Stimulated activated CD4-positive, alpha-beta T cell treated with anti-CD3 and anti-CD28 coated beads, Interleukin-1b, Interleukin-23, amount 100 ng/mL, for 48 hours (primary cell): ENCODE results near the gene OTOL1.
"Not testable (repeated sequence)": the region's sequence is repeated elsewhere in the genome, so short reads cannot be mapped to it uniquely, and the experiment has no call there.

Experiments
- DNase-seq: peaks from one replicate; pipeline ENCODE4 v3.0.0-alpha.2; 2020

OTOL1 gene

DNA sequence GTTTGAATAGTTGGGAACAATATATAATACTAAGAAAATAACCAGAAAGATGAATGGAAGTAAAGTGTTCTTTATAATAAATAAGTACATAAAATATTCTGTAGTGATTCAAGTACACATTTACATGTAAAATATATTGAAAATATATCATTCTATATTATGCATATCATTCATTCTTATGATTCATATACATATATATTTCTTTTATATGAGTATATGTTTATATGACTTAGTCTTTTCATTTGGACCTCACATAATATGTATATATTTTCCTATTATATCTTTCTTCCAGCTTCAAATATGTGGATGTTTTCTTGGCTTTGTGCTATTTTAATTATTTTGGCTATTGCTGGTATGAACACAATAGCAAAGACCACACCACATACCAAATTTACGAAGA lies at the start of gene OTOL1:
Gene OTOL1 (plus strand): TSS at position 301 of the 400 bp plus-strand sequence. CDS start 0 bp downstream, at position 301.
- DNase-seq, result no peak

DNA sequence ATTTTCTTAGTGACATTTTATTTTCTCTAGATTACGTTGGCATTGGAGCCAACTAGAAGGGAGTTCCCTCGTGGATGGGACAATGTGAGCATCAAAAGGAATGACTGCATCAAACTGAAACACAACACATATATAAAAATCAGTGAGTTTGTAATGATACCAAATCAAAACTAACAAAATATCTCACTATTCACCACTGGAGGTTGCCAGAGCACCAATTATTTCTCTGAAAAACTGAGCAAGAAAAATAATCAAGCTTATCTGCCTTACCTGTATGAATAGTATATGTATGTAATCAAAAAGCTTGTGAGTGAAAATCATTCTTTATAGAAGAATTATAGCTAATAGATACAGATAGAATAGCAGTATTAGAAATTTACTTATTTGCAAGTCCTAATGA lies 46.8 kb upstream of the OTOL1 start:
- no peak for DNase-seq

DNA sequence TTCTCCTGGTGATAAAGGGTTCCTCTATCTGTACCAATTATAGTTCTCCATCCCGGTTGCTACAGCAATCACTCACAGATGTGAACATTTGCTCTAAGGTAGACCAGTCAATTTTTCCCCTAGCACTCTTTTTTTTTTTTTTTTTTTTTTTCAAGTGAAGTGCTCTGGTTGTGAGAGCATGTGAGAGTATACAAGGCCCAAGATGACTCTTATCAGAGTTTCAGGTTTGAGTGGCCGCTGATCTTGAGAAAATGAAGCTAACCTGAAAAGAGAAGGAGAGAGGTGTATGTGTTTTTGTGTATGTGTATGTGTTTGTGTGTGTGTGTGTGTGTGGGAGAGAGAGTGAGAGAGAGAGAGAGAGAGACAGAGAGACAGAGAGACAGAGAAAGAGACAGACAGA lies 44.4 kb upstream of the OTOL1 start:
- DNase-seq, result no peak

DNA sequence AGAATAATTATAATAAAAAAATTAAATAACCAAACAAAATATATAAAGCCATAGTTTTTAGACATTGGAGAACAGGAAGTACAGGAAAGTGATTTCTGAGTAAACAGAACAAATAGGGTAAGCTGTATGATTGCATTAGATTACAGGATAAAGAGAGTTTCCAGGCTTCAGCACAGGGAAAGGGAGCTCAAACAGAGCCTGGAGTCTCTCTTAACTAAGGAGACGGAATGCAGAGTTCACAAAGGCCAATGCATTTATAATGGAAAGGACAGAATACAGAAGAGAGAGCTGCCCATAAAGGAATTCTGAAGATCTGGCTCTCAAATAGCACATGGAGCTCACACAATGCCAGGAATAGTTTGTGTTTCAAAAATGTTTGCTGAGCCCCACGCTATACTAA lies 42.0 kb upstream of the OTOL1 start:
- no peak for DNase-seq

DNA sequence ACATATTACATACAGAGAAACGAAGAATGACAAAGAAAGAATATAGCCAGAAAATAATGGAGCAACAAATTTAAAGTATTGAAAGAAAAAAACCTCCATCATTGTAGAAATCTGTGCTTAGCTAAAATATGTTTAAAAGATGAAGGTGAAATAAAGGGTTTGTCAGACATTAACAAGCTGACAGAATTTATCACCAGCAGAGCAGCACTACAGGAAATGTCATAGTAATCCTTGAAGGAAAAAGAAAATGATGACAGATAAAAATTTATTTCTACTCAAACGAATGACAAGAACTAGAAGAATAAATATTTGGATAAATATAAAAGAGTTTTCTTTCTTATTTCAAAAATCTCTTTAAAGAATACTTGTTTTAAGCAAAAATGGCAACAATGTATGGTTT lies 40.6 kb upstream of the OTOL1 start:
- DNase-seq, result no peak

DNA sequence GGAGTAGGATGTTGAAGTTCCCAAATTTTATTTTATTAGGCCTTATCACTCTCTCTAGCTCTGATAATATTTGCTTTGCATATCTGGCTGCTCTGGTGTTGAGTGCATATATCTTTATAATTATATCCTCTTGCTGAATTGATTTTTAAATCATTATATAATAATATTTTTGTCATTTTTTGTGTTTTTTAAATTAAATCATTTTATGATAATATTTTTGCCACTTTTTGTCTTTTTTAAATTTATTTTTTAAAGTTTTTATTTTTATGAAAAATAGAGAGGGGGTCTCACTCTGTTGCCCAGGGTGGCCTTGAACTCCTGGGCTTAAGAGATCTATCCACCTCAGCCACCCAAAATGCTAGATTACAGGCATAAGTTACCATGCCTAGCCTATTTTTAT lies 34.5 kb upstream of the OTOL1 start:
- DNase-seq, result no peak

DNA sequence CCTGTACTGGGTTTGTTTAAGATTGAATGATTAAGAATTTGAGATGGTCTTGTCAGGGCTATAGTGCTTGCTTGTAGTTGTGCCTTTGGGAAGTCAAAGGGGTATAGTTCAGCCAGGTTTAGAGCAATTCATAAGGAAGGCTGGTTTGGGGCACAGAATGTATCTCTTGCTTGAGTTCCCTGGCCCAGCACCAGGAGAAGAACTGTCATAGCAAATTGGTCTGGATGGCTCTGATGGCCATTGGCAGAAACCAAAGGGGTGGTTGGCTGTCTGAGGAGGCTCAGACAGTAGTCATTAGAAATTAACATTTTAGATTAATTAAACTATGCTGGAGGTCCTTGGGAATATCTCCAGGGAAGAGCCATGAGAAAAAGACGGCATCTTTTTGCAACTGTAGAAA lies 25.4 kb upstream of the OTOL1 start:
- DNase-seq, result no peak

DNA sequence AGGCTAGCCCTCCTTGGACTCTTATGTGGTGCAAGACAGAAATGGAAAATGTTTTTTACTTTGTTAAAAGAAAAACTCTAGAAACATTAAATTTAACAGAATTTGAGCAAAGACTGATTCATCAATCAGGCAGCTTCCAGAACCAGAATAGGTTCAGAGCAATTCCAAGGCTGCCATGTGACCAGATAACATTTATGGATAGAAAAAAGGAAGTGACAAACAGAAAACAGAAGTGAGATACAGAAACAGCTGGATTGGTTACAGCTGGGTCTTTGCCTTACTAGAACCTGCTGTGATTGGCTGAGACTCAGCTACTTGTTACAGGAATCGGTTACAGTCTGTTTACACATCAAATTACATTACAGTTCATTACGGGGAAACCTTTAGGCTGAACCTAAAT lies 22.5 kb upstream of the OTOL1 start:
- no peak for DNase-seq

DNA sequence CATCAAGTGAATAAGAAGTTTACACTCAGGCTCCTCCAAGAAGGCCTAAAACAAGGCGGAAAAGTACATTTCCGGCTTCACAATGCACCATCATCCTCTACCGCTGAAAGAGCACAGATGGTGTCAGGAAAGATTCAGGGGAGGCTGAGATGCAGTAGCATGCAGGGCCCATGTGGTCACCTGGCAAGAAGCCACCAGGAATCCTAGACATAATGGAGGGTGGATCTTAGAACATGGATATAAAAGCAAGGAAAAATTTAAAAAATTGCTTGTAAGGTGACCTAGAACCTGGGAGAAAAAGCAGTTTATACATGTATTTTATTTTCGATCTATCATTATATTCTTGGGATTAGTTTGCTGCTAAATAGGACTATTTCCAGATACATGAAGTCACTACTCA lies 21.9 kb upstream of the OTOL1 start:
- DNase-seq, result no peak

DNA sequence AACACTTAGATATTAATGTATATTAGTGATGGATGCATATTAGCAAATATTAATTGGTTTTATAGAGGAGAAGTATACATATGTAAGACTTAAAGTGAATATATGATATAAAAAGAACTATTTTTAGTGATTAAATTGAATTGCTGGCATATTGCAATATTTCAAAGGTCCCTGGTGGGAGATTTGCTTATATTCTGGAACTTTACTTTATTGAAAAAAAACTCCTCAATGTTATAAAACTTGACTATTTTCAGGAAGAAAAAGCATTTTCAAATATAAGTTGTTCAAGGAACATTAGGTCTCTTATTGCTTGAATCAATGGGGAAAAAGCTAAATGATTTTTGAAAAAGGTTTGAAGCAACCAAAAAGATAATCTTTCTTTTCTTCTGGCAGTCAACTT lies 21.4 kb upstream of the OTOL1 start:
- DNase-seq, result no peak

DNA sequence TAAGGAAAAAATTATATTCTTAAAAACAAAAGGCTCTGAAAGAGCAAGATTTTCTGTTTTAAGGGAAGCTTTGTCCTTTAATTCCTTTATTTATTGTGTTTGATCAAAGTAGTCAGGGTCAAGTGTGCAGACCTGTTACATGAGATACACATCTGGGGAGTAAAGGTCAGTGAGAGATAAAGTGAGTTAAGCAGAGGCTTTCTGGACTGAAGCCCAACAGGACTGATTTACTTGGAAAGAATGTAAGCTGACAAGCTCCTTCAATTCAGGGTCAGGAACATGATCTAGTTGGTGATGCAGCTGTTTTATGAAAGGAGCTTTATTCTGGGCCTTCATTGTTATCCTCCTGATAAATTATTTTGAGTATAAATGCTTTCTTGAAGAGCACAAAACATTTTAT lies 20.7 kb upstream of the OTOL1 start:
- no peak for DNase-seq

DNA sequence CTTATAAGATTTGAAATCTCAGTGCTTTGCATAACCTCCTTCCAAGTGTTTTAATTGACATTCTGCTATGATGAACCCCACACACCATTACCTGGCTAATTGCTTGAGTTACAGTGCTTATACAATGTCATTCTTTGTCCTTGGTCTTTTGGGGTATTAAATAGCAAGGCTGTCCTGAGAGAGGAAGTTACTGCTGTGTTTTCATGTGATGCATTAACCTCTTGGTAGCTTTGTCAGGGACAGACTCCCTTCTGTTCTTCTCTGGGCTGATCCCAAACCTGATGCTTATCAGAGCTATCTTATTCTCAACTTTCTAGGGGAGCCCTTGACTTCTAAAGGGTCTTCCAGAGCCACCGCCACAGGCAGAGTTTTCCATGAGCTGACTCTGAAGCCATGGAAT lies 12.4 kb upstream of the OTOL1 start:
- no peak for DNase-seq

DNA sequence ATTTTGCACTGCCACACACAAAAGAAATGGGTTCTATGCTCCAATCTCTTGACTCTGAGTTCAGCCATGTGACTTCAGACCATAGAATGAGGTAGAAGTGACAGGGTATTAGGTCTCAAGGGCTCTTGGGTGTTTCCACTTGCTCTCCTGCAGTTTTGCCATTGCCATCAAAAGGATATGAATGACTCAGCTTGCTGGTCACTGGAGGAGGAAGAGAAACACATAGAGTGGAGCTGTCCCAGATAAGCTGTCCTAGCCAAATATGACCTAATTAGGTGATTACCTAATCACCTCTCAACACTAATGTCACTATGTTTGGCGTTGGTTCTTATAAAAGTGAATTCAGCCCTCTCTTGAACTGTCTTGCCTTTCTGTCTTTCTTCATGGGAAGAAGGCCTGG lies 8.3 kb upstream of the OTOL1 start:
- DNase-seq, result not testable (repeated sequence)

DNA sequence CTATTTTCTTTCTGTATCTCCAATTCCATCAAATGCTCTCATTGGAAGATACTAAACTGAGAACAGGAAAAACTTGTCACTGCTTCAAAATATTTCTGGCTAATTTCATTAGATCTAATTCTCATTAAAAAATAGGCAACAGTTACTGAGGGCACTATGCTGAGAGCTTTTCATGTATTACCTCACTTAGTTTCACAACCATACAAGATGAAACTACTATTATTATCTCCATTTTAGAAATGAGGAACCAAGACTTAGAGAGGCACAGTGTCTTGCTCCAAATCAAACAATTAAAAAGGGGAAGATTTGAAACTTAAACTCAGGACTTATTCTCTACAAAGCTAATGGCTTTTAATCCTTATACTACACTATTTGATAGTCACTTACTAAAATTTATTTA lies 7.2 kb upstream of the OTOL1 start:
- no peak for DNase-seq

DNA sequence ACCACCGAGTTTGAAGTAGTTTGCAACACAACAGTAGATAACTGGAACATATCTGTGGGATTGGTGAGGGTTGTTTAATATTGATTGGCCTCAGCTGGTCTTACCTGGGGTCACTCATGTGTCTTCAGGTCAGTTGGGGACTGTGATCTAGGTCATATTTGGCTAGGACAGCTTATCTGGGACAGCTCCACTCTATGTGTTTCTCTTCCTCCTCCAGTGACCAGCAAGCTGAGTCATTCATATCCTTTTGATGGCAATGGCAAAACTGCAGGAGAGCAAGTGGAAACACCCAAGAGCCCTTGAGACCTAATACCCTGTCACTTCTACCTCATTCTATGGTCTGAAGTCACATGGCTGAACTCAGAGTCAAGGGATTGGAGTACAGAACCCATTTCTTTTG lies 5.8 kb upstream of the OTOL1 start:
- DNase-seq, result not testable (repeated sequence)

DNA sequence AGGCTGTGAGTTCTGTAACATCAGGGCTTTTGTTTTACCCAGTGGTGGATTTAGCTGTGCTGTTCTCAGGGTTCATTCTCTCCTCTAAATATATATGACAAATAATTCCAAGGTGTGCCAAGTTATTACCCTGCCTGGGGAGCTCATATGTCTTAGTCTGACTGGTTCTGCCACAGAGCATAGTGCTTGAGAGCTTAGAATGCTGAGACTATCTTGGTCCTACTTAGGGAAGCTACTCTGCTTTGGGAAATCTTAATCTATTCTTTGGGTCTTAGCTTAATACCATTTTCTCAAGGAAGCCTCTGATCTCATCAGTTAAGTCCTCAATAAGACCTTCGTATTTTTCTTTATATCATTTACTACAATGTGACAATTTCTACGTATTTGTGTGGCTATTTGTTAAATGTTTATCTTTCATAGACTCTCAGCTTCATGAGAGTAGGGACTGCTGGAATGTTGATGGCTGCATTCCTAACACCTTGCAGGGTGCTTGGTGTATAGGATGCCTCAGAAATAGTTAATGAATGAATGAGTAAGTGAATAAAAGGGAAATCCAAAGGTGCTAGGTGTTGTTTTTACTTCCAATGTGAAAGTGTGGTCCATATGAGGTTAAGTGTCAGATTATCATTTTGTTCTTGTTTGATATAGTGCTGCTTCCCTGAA lies 1.8 kb downstream of the OTOL1 start:
- no peak for DNase-seq

DNA sequence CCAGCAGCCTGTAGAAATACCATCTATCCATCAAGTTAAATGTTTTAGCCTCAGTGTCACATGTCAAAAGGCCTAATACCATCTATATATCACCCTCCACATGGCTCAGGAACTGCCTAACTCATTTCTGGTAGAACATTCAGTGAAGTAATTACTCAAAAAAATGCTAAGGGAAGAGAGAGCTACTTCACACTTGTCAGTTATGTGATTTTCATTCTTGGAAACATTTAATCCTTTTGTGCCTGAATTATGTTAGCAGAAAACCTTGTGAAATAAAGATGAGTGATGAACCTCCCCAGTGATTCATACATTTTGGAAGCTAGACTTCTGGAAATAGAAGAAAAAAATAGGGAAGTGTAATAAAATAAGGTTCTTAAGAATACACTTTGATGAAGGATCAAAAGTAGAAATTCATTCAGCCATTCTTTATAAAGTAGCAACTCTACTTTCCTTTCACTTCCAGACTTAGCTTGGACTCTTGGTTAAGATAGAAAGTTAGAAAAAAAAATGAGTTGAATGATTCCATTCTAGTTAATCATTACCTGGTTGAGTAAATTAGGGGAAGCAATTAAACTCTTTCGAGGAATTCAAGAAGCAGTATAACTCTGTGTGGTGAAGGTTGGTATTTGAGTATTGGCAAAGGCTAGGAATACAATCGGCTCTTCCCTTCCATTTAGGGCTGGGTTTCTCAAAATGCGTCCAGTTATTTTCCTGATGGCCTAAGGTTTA lies 3.6 kb downstream of the OTOL1 start:
- DNase-seq, result no peak

DNA sequence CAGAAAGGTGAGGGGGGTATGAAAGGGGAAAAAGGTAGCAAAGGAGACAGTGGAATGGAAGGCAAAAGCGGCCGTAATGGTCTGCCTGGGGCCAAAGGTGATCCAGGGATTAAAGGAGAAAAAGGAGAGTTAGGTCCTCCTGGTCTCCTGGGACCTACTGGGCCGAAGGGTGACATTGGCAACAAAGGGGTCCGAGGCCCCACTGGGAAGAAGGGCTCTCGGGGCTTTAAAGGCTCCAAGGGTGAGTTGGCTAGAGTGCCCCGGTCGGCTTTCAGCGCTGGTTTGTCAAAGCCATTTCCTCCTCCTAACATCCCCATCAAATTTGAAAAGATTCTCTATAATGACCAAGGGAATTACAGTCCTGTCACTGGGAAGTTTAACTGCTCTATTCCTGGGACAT lies 6.7 kb downstream of the OTOL1 start:
- no peak for DNase-seq

DNA sequence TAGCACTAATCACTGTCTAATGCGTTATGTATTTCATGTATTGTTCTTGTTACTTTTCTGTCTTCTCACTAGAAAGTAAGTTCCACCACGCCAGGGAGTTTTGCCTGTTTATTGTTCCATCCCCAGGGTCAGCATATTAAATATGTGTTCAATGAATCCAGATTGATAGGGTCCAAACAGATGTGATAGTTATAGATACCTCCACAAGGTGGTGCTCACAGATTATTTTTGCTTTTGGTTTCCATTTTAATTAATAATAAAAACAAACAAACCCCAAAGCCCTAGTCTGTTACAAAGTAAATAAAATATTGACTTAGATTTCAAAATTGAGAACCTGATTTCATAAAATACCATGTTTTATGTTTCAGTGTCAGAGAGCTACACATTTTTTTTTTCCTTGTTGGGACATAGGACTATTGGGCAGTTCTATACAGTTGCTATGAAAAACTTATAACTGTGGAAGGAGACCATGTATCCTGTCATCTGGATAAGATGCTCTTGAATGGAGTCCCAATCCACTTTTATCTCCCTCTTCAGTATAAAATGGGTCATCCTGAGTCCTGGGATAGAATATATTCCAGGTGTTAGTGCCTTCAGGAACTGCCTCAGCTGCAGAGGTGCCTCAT lies 12.4 kb downstream of the OTOL1 start:
- no peak for DNase-seq

DNA sequence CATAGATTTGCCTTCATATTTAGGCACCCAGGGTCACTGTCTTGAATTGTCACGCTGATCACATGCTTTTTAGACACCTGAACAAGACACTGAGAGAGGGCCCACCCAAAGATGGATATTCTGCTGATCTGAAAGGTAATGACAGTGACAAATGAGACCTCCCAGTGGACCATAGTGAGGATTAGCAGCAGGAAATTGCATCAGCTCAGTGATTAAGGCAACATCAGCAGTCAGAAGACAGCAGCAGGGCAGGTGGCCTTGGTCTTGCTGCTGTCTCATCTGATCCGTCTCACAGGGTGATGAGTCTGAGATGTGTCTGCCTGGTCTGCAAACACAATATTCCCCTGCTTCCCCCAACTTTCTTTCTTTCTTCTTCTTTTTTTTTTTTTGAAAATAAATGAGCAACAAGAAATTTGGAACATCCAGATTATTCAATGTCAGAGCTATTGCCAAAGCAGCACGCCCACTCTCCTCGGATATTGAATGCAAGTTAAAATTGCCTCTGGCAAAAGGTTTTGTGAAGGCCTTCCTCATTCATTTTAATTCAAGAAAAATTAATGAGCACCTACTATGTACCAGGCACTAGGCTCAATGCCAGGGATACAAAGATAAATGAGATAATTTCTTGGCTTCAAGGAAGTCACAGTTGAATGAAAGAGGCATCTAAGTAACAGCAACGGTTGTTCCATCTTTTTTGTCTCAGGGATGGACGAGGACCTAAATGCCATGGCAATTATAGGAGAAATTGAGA lies 14.1 kb downstream of the OTOL1 start:
- no peak for DNase-seq

DNA sequence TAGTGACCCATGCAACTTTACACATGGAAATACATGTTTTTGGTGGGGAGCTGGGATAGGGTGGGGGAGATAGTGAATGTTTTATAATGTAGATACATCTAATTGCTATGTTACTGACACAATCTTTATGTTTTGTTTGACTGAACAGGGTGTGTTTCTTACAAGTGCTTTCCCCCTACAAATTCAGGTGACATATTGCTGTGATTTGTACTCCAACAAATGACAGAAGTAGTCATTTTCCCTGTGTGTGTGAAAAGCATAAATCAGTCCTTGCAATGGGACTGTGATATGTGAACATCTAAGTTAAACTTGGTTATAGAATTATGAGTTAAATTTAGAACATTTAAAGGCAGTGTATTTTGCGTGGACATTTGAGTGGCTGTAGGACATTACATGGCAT lies 27.3 kb downstream of the OTOL1 start:
- DNase-seq, result no peak

DNA sequence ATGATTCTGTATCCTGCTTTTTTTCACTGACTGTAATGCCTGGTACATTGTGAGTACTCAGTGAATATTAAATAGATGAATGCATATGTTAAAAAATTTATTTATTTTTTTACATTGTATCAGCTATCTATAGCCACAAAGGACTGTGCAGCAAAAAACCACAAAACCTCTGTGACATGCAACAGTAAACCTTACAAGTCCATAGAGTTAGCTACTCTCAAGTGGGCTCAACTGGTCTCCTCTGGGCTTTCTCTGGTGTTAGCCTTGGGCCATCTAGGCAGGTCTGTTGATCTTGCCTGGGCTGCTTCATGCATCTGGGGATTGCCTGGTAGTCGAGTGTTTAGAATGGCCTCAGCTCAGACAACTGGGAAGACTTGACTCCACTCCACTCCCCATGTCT lies 35.3 kb downstream of the OTOL1 start:
- DNase-seq, result no peak

DNA sequence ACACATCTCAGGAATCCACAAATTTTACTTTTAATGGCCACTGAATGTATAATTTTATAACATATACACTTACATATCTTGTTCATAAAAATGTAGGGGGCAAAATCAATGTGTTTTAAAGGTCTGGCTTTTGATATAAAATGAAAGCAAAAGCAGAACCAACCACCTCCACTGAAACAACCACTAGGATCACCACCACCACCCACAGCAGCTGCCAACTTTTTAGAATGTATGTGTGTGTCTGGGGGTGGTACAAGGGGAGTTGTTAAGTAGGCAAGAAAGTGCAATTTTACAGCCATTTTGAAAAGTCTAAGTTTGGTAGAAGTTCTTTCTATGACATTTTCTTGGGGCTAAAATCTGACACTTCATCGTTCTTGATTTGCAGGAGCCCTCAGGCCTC lies 44.0 kb downstream of the OTOL1 start:
- DNase-seq, result no peak

DNA sequence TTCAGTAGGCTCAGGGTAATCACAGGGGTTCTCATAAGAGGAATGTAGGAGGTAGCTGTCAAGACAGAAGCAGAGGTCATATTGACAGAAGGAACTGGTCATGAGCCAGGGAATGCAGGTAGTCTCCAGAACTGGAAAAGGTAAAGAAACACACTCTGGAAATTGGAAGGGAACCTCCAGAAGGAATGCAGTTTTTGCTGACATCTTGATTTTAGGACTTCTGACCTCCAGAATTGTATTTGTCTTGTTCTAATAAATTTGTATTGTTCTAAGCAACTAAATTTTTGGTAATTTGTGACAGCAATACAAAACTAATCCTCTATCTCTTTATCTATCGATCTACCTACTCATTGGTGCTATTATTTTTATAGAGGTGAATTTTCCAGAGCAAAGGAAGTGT lies 49.2 kb downstream of the OTOL1 start:
- no peak for DNase-seq
